HEK293 (cell line): Measurements from ENCODE around the gene SUMO3.

Experiments
- CTCF ChIA-PET: fragments of 350-600 bp; formaldehyde crosslinking; extraction: SDS; loops from one replicate; lab custom pipeline; 2021; ENCODE audit warnings: antibody characterized with exemption; lab: Yijun Ruan, JAX
- POLR2A ChIA-PET: fragments of 300-600 bp; formaldehyde crosslinking; extraction: SDS; loops from one replicate; lab custom pipeline; 2020; ENCODE audit warnings: antibody characterized with exemption, inconsistent platforms; lab: Yijun Ruan, JAX
- H3K27ac ChIP-seq: fragments of 200-500 bp; sonication (Bioruptor generic); 2 replicates; pipeline ENCODE4 v1.5.1; 2014; ENCODE audit warnings: low read depth, low read length, control low read depth, inconsistent platforms; ENCODE audit errors: extremely low read depth
- H3K36me3 ChIP-seq, 2 experiments: fragments of 200-500 bp in 1 of 2; sonication (Bioruptor generic) in 1 of 2; 1 replicate in 1 of 2; 2 replicates in 1 of 2; pipeline ENCODE4 v1.5.1; 2014 to 2017; ENCODE audit warnings: inconsistent platforms in 2 of 2, low read length in 2 of 2; ENCODE audit not compliant: control insufficient read depth in 2 of 2, insufficient read depth in 1 of 2
- H3K4me1 ChIP-seq: fragments of 200-500 bp; sonication (Bioruptor generic); 2 replicates; pipeline ENCODE4 v1.5.1; 2014; ENCODE audit warnings: mild to moderate bottlenecking, low read length, inconsistent platforms; ENCODE audit not compliant: control insufficient read depth, insufficient read depth
- H3K4me3 ChIP-seq: 2 replicates; pipeline ENCODE4 v1.5.1; 2011; ENCODE audit warnings: low read depth, mild to moderate bottlenecking, control low read depth, low read length, moderate library complexity
- H3K9me3 ChIP-seq: fragments of 200-500 bp; sonication (Bioruptor generic); 2 replicates; pipeline ENCODE4 v1.5.1; 2014; ENCODE audit warnings: low read depth, low read length, inconsistent platforms; ENCODE audit not compliant: control insufficient read depth, insufficient read depth
- KLF1 ChIP-seq: fragments of 450-650 bp; formaldehyde crosslinking; IDR thresholded peaks from 2 replicates; pipeline ENCODE4 v1.5.1; 2016; ENCODE audit warnings: missing biosample characterization, missing genetic modification characterization
- SCRT1 ChIP-seq: fragments of 450-650 bp; formaldehyde crosslinking; IDR thresholded peaks from 2 replicates; pipeline ENCODE4 v1.5.1; 2016; ENCODE audit warnings: missing biosample characterization, missing genetic modification characterization, borderline replicate concordance
- SETDB1 ChIP-seq: IDR thresholded peaks from one replicate; pipeline ENCODE4 v1.6.1; 2017; ENCODE audit warnings: mild to moderate bottlenecking, low read length, moderate library complexity, mixed read lengths; ENCODE audit not compliant: insufficient read length
- SP2 ChIP-seq: fragments of 450-650 bp; formaldehyde crosslinking; IDR thresholded peaks from 2 replicates; pipeline ENCODE4 v1.5.1; 2016; ENCODE audit warnings: missing biosample characterization, missing genetic modification characterization
- SP7 ChIP-seq: fragments of 450-650 bp; formaldehyde crosslinking; IDR thresholded peaks from 2 replicates; pipeline ENCODE4 v1.5.1; 2016; ENCODE audit warnings: missing biosample characterization, missing genetic modification characterization
- ZNF133 ChIP-seq: fragments of 450-650 bp; formaldehyde crosslinking; IDR thresholded peaks from 2 replicates; pipeline ENCODE4 v1.5.1; 2016; ENCODE audit warnings: missing biosample characterization, missing genetic modification characterization
- ZNF157 ChIP-seq: fragments of 450-650 bp; formaldehyde crosslinking; IDR thresholded peaks from 2 replicates; pipeline ENCODE4 v1.5.1; 2016; ENCODE audit warnings: missing biosample characterization, missing genetic modification characterization
- ZNF184 ChIP-seq: fragments of 450-650 bp; IDR thresholded peaks from 2 replicates; pipeline ENCODE4 v1.5.1; 2018; ENCODE audit warnings: missing biosample characterization, mild to moderate bottlenecking, missing genetic modification characterization
- ZNF354C ChIP-seq: fragments of 450-650 bp; formaldehyde crosslinking; IDR thresholded peaks from 2 replicates; pipeline ENCODE4 v1.5.1; 2016; ENCODE audit warnings: missing biosample characterization, missing genetic modification characterization, low read depth, borderline replicate concordance
- ZNF423 ChIP-seq: fragments of 450-650 bp; formaldehyde crosslinking; IDR thresholded peaks from 2 replicates; pipeline ENCODE4 v1.5.1; 2016; ENCODE audit warnings: missing biosample characterization, missing genetic modification characterization
- ZNF433 ChIP-seq: fragments of 450-650 bp; formaldehyde crosslinking; IDR thresholded peaks from 2 replicates; pipeline ENCODE4 v1.5.1; 2016; ENCODE audit warnings: missing biosample characterization, missing genetic modification characterization, low read depth
- ZNF510 ChIP-seq: fragments of 450-650 bp; formaldehyde crosslinking; IDR thresholded peaks from 2 replicates; pipeline ENCODE4 v1.5.1; 2018; ENCODE audit warnings: mild to moderate bottlenecking, missing genetic modification characterization, missing biosample characterization; ENCODE audit not compliant: insufficient replicate concordance
- ZNF518A ChIP-seq: fragments of 450-650 bp; formaldehyde crosslinking; conservative IDR thresholded peaks from 2 replicates; pipeline ENCODE4 v1.5.1; 2016; ENCODE audit warnings: low read depth, missing biosample characterization, missing genetic modification characterization
- ZNF529 ChIP-seq: fragments of 450-650 bp; formaldehyde crosslinking; IDR thresholded peaks from 2 replicates; pipeline ENCODE4 v1.5.1; 2017; ENCODE audit warnings: missing genetic modification characterization, missing biosample characterization; ENCODE audit not compliant: insufficient replicate concordance
- ZNF558 ChIP-seq: fragments of 450-650 bp; formaldehyde crosslinking; IDR thresholded peaks from 2 replicates; pipeline ENCODE4 v1.5.1; 2016; ENCODE audit warnings: missing biosample characterization, missing genetic modification characterization
- ZNF571 ChIP-seq: fragments of 450-650 bp; formaldehyde crosslinking; IDR thresholded peaks from 2 replicates; pipeline ENCODE4 v1.5.0; 2017; ENCODE audit warnings: missing biosample characterization, missing genetic modification characterization
- ZNF580 ChIP-seq: fragments of 450-650 bp; formaldehyde crosslinking; IDR thresholded peaks from 2 replicates; pipeline ENCODE4 v1.5.1; 2016; ENCODE audit warnings: missing biosample characterization, missing genetic modification characterization
- ZNF624 ChIP-seq: fragments of 450-650 bp; formaldehyde crosslinking; IDR thresholded peaks from 2 replicates; pipeline ENCODE4 v1.5.1; 2017; ENCODE audit warnings: missing biosample characterization, missing genetic modification characterization
- ZNF701 ChIP-seq: fragments of 450-650 bp; formaldehyde crosslinking; IDR thresholded peaks from 2 replicates; pipeline ENCODE4 v1.5.1; 2016; ENCODE audit warnings: missing biosample characterization, missing genetic modification characterization
- ZNF76 ChIP-seq: fragments of 450-650 bp; formaldehyde crosslinking; IDR thresholded peaks from 2 replicates; pipeline ENCODE4; 2016; ENCODE audit warnings: low read depth, missing biosample characterization, missing genetic modification characterization, borderline replicate concordance
- ZNF776 ChIP-seq: fragments of 450-650 bp; formaldehyde crosslinking; IDR thresholded peaks from 2 replicates; pipeline ENCODE4 v1.5.0; 2017; ENCODE audit warnings: missing biosample characterization, missing genetic modification characterization, borderline replicate concordance
- TF ChIP-seq, protein P1 (sequence below): fragments of 450-650 bp; formaldehyde crosslinking; IDR thresholded peaks from 2 replicates; pipeline ENCODE4 v1.5.0; 2017; ENCODE audit warnings: missing biosample characterization, missing genetic modification characterization, borderline replicate concordance
- TF ChIP-seq, protein P2 (sequence below): fragments of 450-650 bp; formaldehyde crosslinking; IDR thresholded peaks from 2 replicates; pipeline ENCODE4 v1.5.1; 2017; ENCODE audit warnings: missing biosample characterization, missing genetic modification characterization
- TF ChIP-seq, protein P3 (sequence below): fragments of 450-650 bp; formaldehyde crosslinking; IDR thresholded peaks from 2 replicates; pipeline ENCODE4 v1.5.1; 2017; ENCODE audit warnings: missing biosample characterization, missing genetic modification characterization

The SUMO3 gene

DNA sequence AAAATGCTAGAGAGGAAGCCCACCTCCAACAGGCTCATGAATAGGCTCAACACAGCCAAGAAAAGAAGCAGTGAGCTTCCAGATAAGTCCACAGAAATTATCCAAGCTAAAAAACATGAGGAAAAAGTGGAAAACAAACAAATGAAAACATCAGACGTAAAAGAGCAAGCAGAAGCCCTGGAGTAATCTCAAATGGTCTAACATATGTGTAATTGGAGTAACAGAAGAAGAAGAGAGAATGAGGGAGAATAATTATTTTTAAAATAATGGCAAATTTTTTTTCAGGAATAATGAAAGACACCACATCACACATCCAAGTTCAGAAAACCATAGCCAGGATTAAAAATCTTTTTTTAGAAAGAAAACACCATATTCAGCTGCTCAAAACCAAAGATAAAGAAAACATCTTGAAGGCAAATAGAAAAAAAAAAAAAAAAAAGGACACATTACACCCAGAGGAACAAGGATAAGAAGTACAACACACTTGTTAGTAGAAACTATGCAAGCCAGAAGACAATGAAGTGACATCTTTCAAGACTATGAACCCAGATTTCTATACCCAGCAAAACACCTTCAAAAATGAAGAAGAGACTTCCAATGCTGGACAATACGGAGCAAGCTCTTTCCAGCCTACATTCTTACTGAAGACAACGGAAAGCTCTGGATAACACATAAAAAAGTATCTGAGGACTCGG, 10.6 kb upstream of the SUMO3 start:
- Histone ChIP-seq H3K27ac (no peak overlapping the region), H3K4me1 (no peaks in the 10 kb centered on the region), H3K9me3 (no peaks in the 10 kb centered on the region), H3K36me3 (no peaks in the 10 kb centered on the region), H3K4me3 (no peak overlapping the region)
- TF ChIP-seq ZNF433 (tag by site-specific recombination) (no peak), SP2 (tag by site-specific recombination) (no peak), ZNF184 (tag by site-specific recombination) (0 out of 2 replicates have a peak, but pooled peaks have one; percentile 37), ZNF558 (peak; percentile 89), ZNF529 (tag by site-specific recombination) (peak; percentile 71), ZNF510 (tag by site-specific recombination) (peak; percentile 44), ZNF571 (no peak), ZNF133 (tag by site-specific recombination) (peak; percentile 99), SETDB1 (peak; percentile 83), ZNF76 (tag by site-specific recombination) (no peak), ZNF776 (no peak), KLF1 (tag by site-specific recombination) (peak; percentile 7; the same call in 1 of the 2 replicates), ZNF157 (tag by site-specific recombination) (no peak), SCRT1 (tag by site-specific recombination) (no peak)
- TF ChIP-seq, protein P1, sequence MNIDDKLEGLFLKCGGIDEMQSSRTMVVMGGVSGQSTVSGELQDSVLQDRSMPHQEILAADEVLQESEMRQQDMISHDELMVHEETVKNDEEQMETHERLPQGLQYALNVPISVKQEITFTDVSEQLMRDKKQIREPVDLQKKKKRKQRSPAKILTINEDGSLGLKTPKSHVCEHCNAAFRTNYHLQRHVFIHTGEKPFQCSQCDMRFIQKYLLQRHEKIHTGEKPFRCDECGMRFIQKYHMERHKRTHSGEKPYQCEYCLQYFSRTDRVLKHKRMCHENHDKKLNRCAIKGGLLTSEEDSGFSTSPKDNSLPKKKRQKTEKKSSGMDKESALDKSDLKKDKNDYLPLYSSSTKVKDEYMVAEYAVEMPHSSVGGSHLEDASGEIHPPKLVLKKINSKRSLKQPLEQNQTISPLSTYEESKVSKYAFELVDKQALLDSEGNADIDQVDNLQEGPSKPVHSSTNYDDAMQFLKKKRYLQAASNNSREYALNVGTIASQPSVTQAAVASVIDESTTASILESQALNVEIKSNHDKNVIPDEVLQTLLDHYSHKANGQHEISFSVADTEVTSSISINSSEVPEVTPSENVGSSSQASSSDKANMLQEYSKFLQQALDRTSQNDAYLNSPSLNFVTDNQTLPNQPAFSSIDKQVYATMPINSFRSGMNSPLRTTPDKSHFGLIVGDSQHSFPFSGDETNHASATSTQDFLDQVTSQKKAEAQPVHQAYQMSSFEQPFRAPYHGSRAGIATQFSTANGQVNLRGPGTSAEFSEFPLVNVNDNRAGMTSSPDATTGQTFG (tag by site-specific recombination) = no peak
- TF ChIP-seq, protein P2, sequence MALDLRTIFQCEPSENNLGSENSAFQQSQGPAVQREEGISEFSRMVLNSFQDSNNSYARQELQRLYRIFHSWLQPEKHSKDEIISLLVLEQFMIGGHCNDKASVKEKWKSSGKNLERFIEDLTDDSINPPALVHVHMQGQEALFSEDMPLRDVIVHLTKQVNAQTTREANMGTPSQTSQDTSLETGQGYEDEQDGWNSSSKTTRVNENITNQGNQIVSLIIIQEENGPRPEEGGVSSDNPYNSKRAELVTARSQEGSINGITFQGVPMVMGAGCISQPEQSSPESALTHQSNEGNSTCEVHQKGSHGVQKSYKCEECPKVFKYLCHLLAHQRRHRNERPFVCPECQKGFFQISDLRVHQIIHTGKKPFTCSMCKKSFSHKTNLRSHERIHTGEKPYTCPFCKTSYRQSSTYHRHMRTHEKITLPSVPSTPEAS (tag by site-specific recombination) = no peak
- ChIA-PET POLR2A (interaction anchor here (0.7 kb wide), 1 partner anchor 12 kb away, joined by 5 read pairs; no protein-coding TSS in a partner anchor), CTCF (interaction anchor here (0.6 to 0.9 kb wide), 2 partner anchors 17 to 63 kb away, joined by 3 to 7 read pairs; no protein-coding TSS in a partner anchor)

DNA sequence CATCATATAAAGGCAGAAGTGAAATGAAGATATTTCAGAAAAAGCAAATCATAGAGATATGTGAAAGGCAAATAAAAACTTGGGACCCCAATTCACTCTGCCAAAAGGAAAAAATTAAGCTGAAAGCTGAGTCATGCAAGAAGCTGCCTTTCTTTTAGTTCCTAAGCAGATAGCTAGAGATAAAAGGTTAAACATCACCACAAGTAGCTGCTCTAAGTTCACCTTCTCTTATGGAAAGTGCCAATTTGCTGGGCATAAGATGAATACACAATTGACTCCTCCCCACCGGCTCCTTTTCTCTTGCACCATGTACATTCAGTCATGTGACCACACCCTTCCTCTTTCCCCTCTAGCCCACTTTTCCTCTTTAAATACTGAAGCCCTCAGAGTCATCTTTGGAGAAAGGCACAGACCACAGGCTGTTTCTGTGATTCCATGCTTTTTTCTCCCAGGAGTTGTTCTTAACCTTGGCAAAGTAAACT, 5.4 kb upstream of the SUMO3 start:
- Histone ChIP-seq H3K9me3 (no peaks in the 10 kb centered on the region), H3K4me3 (no peak overlapping the region), H3K36me3 (no peaks in the 10 kb centered on the region), H3K4me1 (no peaks in the 10 kb centered on the region), H3K27ac (no peak overlapping the region)
- ChIA-PET POLR2A (interaction anchor here (1.0 kb wide), 1 partner anchor 22 kb away, joined by 9 read pairs; the partner anchor contains the start of gene UBE2G2), CTCF (interaction anchor here (1.2 kb wide), 1 partner anchor 317 kb away, joined by 4 read pairs; no protein-coding TSS in a partner anchor)
- TF ChIP-seq, protein P3, sequence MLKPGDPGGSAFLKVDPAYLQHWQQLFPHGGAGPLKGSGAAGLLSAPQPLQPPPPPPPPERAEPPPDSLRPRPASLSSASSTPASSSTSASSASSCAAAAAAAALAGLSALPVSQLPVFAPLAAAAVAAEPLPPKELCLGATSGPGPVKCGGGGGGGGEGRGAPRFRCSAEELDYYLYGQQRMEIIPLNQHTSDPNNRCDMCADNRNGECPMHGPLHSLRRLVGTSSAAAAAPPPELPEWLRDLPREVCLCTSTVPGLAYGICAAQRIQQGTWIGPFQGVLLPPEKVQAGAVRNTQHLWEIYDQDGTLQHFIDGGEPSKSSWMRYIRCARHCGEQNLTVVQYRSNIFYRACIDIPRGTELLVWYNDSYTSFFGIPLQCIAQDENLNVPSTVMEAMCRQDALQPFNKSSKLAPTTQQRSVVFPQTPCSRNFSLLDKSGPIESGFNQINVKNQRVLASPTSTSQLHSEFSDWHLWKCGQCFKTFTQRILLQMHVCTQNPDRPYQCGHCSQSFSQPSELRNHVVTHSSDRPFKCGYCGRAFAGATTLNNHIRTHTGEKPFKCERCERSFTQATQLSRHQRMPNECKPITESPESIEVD (tag by site-specific recombination) = no peak
- TF ChIP-seq ZNF518A (0 out of 2 replicates have a peak, but pooled peaks have one; percentile 6), ZNF558 (no peak), ZNF624 (tag by site-specific recombination) (no peak), ZNF354C (tag by site-specific recombination) (no peak), ZNF701 (tag by site-specific recombination) (no peak), ZNF423 (tag by site-specific recombination) (no peak), SP7 (tag by site-specific recombination) (no peak), ZNF580 (tag by site-specific recombination) (no peak)
